Upper lobe of left lung (tissue), 6 donors: ENCODE data around the gene CCIN. TPM values are rescaled to one million over a fixed set of nuclear protein-coding genes. Genes with fewer than 3 reads are reported as not detected.
A peak's percentile ranks its signal among the peaks of the same experiment; 100 is the strongest.

ENCODE experiments used
- ATAC-seq, 2 donors: fragments of 200-7000 bp; cut with Tn5 transposase; one replicate each; pipeline ENCODE4 v1.9.1; 2022; ENCODE audit warnings: mild to moderate bottlenecking in 2 of 2, moderate library complexity in 2 of 2; ENCODE audit not compliant: low FRiP score in 2 of 2
- DNase-seq, 2 donors: peaks; one replicate each; pipeline ENCODE4 v3.0.0-alpha.2; 2019 to 2020
- H3K27ac ChIP-seq, 4 donors: fragments of 200-600 bp; sonication (generic); one replicate each; pipeline ENCODE4 v1.5.1; 2016 to 2019
- H3K27me3 ChIP-seq, 4 donors: fragments of 200-600 bp; sonication (generic); one replicate each; pipeline ENCODE4 v1.5.1; 2017 to 2019
- H3K36me3 ChIP-seq, 4 donors: fragments of 200-600 bp; sonication (generic); one replicate each; pipeline ENCODE4 v1.5.1; 2016 to 2019
- H3K4me1 ChIP-seq, 4 donors: fragments of 200-600 bp; sonication (generic); one replicate each; pipeline ENCODE4 v1.5.1; 2018 to 2019
- H3K4me3 ChIP-seq, 4 donors: fragments of 200-600 bp; sonication (generic); one replicate each; pipeline ENCODE4 v1.5.1; 2017 to 2019; ENCODE audit warnings: mild to moderate bottlenecking in 2 of 4, moderate library complexity in 1 of 4
- H3K9me3 ChIP-seq, 4 donors: fragments of 200-600 bp; sonication (generic); one replicate each; pipeline ENCODE4 v1.5.1; 2018 to 2019
- EP300 ChIP-seq, 4 donors: sonication (generic); formaldehyde crosslinking; IDR thresholded peaks; one replicate each; pipeline ENCODE4 v1.5.1; 2017; ENCODE audit warnings: antibody characterized with exemption in 4 of 4, control low read depth in 2 of 4
- POLR2A ChIP-seq, 4 donors: fragments of 450-650 bp; IDR thresholded peaks; one replicate each; pipeline ENCODE4 v1.5.1; 2016 to 2017; ENCODE audit warnings: antibody characterized with exemption in 4 of 4, mild to moderate bottlenecking in 2 of 4
- POLR2AphosphoS5 ChIP-seq, 2 donors: sonication (generic); formaldehyde crosslinking; IDR thresholded peaks; one replicate each; pipeline ENCODE4 v1.5.1; 2017; ENCODE audit warnings: antibody characterized with exemption in 2 of 2
- WGBS, 2 donors: methylation state at CpG; one replicate each; pipeline ENCODE4 v1.1.5; 2017 to 2018; 5-methylcytosine and 5-hydroxymethylcytosine counted together
- total RNA-seq, 6 donors: library from RNA; depleted of rRNA in 4 of 6; stranded (reverse); fragments of >200 nt in 4 of 6; gene quantifications; one replicate each; pipeline versions ENCODE4 v1.1.0 to v1.2.1, GENCODE V29; 2016 to 2021
- TF ChIP-seq, protein P1 (sequence below), 6 experiments: fragments of 450-650 bp in 4 of 6; fragments of 200-600 bp in 2 of 6; sonication (generic) in 2 of 6; IDR thresholded peaks; one replicate each; pipeline ENCODE4 v1.5.1; 2016 to 2019; ENCODE audit warnings: antibody characterized with exemption in 6 of 6
- donor health status: DM: no; HTN: no; CAD: no; lungs with moderate emphysema.
- donor health status: DM: no; HTN: yes; CAD: no; lungs with severe emphysema.

Gene CCIN
- total RNA-seq, 6 donors from 2014 or later = 0.30 to 1.4 (median 0.49) TPM; not detected in 1

DNA sequence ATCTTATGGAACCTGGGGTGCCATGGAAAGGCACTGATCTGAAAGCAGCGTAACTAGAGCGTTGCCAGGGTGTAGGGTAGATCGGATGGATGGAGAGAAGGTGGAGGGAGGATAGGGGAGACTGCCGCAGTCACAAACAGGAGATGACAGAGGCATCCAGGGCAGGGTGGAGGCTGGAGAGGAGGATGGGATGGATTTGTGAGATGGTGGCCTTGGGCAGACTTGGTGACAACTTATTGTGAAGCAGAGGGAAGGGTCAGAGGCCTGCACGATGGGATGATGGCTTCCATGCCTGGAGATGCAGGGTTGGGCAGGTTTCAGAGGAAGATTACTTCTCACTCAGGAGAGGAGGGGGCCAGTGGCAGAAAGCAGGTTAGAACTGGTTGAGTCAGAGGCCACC lies 30.3 kb upstream of the CCIN start:
- Histone ChIP-seq H3K27me3 (no peaks in the 10 kb centered on the region), H3K27ac (peak overlapping the region in 1 of 4 donors; percentile 94), H3K4me1 (peaks cover 51 to 80% (median 58%) of the 10 kb centered on the region in 4 donors), H3K36me3 (no peaks in the 10 kb centered on the region), H3K9me3 (no peaks in the 10 kb centered on the region), H3K4me3 (peak overlapping the region in 1 of 4 donors; percentile 94)
- TF ChIP-seq POLR2A (IDR thresholded peaks at IDR 0.05) = no peak
- TF ChIP-seq, protein P1, sequence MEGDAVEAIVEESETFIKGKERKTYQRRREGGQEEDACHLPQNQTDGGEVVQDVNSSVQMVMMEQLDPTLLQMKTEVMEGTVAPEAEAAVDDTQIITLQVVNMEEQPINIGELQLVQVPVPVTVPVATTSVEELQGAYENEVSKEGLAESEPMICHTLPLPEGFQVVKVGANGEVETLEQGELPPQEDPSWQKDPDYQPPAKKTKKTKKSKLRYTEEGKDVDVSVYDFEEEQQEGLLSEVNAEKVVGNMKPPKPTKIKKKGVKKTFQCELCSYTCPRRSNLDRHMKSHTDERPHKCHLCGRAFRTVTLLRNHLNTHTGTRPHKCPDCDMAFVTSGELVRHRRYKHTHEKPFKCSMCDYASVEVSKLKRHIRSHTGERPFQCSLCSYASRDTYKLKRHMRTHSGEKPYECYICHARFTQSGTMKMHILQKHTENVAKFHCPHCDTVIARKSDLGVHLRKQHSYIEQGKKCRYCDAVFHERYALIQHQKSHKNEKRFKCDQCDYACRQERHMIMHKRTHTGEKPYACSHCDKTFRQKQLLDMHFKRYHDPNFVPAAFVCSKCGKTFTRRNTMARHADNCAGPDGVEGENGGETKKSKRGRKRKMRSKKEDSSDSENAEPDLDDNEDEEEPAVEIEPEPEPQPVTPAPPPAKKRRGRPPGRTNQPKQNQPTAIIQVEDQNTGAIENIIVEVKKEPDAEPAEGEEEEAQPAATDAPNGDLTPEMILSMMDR (IDR thresholded peaks at IDR 0.05) = no peak
- no peak for TF ChIP-seq POLR2AphosphoS5 (IDR thresholded peaks at IDR 0.05)
- TF ChIP-seq EP300 (IDR thresholded peaks at IDR 0.05) = no peak
- ATAC-seq (no peak), DNase-seq (no peak)
- 95% methylated on average over 5 of the region's 5 CpGs for WGBS, 2 donors

DNA sequence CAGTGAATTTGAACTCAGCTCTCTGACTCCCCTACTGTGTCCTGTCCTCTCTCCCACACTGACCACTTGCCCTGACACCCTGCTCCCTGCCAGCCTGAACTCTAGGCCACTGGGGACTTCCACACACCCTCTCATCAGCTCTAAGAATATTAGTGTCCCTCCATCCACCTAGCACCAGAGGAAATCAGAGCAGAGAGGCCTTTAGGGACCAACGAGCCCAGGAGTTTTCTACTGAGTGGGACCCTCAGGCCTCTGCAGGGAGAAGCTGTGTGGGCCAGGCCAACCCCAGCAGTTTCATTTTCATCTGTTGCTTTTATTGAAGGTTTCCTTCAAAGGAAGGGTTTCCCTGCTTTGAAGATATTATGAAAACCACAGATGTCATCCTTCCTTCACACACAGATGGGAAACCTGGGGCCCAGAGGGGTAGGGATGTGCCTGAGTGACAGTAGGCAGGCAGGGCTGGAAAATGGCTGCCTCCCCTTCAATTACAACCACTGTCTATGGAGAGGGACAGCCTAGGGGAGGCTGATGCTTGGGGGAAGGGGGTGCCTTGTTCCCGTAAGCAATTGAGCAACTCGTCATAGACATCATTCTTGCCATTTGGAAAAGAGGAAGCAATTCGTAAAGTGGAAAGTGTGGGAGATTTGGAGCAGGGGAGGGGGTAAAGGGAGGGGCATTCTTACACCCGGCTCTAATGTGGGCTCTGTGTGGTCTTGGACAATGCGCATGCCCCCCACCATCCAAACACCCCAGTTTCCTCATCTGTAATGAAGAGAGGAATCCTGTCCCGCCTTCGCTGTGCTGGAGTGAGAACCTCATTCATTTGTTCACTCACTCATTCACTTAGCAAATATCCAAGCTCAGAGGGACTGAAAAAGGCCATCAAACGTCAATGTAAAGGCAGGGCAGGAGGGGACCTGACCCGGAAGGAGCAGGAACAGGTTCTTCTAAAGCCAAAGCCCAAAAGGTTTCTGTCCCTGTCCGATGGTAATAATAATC lies 28.8 kb upstream of the CCIN start:
- H3K4me3 ChIP-seq = no peak overlapping the region

DNA sequence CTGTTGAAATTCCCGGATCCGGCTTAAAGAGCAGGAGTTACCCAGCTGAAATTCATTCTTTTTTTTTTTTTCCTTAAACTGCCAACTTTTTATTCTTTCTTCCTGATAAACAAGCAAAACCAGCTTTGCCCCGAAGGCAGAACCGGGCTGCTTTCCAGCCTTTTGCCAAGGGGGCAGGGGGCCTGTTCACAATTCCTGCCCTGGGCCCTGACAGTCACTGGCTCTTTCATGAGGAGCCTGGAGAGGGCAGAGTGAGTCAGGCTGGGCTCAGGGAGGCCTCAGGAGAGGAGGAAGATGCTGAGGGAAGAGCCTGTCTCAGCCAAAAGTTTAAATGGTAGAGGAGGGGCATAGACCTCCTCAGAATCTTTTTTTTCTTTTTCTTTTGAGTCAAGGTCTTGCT lies 27.9 kb upstream of the CCIN start:
- H3K27me3 ChIP-seq = no peaks in the 10 kb centered on the region
- H3K9me3 ChIP-seq = peaks cover 0 to 3% (median 0%) of the 10 kb centered on the region in 4 donors
- WGBS, 2 donors = 62 to 77% methylated on average over 4 of the region's 4 CpGs
- H3K36me3 ChIP-seq = no peaks in the 10 kb centered on the region
- peaks cover 55 to 87% (median 66%) of the 10 kb centered on the region in 4 donors for H3K4me1 ChIP-seq
- no peak for TF ChIP-seq POLR2A (IDR thresholded peaks at IDR 0.05)
- TF ChIP-seq EP300 (IDR thresholded peaks at IDR 0.05) = no peak
- TF ChIP-seq POLR2AphosphoS5 (IDR thresholded peaks at IDR 0.05) = no peak
- TF ChIP-seq, protein P1 (IDR thresholded peaks at IDR 0.05) = peak in 1 of 6 experiments; percentile 15
- no peak overlapping the region for H3K4me3 ChIP-seq
- ATAC-seq = no peak
- no peak for DNase-seq
- H3K27ac ChIP-seq = peak overlapping the region; percentile 39 to 94 (median 78)

More for the DNA sequence above, 28.8 kb upstream of the CCIN start:
- 63 to 79% methylated on average over 11 of the region's 11 CpGs for WGBS, 2 donors
- DNase-seq = peak in 1 of 2 donors; percentile 50
- no peaks in the 10 kb centered on the region for H3K9me3 ChIP-seq
- TF ChIP-seq, protein P1 (IDR thresholded peaks at IDR 0.05) = no peak
- no peak for TF ChIP-seq EP300 (IDR thresholded peaks at IDR 0.05)
- TF ChIP-seq POLR2A (IDR thresholded peaks at IDR 0.05) = peak in 1 of 4 donors; percentile 7
- peak; percentile 35 to 87 for TF ChIP-seq POLR2AphosphoS5 (IDR thresholded peaks at IDR 0.05)
- H3K27me3 ChIP-seq = no peaks in the 10 kb centered on the region
- peak overlapping the region; percentile 58 to 94 (median 74) for H3K27ac ChIP-seq
- peaks cover 62 to 95% (median 71%) of the 10 kb centered on the region in 4 donors for H3K4me1 ChIP-seq
- peak in 1 of 2 donors; percentile 19 for ATAC-seq
- no peaks in the 10 kb centered on the region for H3K36me3 ChIP-seq

DNA sequence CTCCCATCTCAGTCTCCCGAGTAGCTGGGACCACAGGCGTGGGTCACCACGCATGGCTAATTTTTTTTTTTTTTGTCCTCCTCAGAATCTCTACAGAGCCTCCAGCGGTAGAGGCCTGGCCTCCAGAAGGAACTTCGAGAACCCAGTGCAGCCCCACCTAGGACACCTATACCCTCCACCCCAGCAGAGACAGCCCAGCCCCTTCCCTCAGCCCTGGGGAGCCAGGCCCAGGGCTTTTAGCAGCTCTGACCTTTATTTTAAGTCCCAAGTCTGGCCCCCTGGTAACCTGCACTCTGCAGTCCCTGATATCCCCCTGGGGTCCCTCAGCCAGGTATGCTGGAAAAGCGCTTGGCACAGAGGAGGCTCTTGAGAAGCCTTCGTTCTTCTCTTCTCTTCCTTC lies 27.4 kb upstream of the CCIN start:
- H3K4me1 ChIP-seq = peaks cover 55 to 83% (median 66%) of the 10 kb centered on the region in 4 donors
- H3K9me3 ChIP-seq = peaks cover 0 to 3% (median 0%) of the 10 kb centered on the region in 4 donors
- no peaks in the 10 kb centered on the region for H3K27me3 ChIP-seq
- no peak for DNase-seq
- no peak for ATAC-seq
- peak overlapping the region; percentile 86 to 94 (median 90) for H3K27ac ChIP-seq
- H3K4me3 ChIP-seq = no peak overlapping the region
- H3K36me3 ChIP-seq = no peaks in the 10 kb centered on the region
- 83 to 96% methylated on average over 7 of the region's 7 CpGs for WGBS, 2 donors
- TF ChIP-seq EP300 (IDR thresholded peaks at IDR 0.05) (no peak), POLR2AphosphoS5 (IDR thresholded peaks at IDR 0.05) (no peak), POLR2A (IDR thresholded peaks at IDR 0.05) (no peak)
- TF ChIP-seq, protein P1 (IDR thresholded peaks at IDR 0.05) = no peak
